ENCODE data around the gene GOLM1.

DNA sequence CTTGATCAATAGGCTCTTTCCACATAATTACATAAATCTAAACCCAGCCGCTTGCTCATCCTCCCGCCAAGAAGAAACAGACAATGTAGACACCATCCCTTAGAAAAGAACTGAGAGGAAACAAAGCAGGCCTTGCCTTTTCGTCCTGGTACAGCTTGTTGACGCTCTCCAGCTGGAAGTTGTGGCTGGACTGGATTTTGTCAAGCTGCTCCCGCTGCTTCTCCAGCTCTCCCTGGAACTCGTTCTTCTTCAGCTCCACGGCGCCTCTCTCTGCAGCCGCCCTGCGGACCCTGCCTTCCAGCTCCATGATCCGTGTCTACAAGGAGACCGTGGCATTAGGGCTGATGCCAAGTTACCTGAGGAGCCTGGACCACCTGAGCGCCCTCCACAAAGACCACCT lies 22.1 kb downstream of the GOLM1 start:
- TF ChIP-seq, protein P1, sequence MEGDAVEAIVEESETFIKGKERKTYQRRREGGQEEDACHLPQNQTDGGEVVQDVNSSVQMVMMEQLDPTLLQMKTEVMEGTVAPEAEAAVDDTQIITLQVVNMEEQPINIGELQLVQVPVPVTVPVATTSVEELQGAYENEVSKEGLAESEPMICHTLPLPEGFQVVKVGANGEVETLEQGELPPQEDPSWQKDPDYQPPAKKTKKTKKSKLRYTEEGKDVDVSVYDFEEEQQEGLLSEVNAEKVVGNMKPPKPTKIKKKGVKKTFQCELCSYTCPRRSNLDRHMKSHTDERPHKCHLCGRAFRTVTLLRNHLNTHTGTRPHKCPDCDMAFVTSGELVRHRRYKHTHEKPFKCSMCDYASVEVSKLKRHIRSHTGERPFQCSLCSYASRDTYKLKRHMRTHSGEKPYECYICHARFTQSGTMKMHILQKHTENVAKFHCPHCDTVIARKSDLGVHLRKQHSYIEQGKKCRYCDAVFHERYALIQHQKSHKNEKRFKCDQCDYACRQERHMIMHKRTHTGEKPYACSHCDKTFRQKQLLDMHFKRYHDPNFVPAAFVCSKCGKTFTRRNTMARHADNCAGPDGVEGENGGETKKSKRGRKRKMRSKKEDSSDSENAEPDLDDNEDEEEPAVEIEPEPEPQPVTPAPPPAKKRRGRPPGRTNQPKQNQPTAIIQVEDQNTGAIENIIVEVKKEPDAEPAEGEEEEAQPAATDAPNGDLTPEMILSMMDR (tag by site-specific recombination; IDR thresholded peaks at IDR 0.05): no peak
- no peak for TF ChIP-seq ZNF138 (tag by site-specific recombination; IDR thresholded peaks at IDR 0.05; ENCODE audit: borderline replicate concordance)
- TF ChIP-seq, protein P2, sequence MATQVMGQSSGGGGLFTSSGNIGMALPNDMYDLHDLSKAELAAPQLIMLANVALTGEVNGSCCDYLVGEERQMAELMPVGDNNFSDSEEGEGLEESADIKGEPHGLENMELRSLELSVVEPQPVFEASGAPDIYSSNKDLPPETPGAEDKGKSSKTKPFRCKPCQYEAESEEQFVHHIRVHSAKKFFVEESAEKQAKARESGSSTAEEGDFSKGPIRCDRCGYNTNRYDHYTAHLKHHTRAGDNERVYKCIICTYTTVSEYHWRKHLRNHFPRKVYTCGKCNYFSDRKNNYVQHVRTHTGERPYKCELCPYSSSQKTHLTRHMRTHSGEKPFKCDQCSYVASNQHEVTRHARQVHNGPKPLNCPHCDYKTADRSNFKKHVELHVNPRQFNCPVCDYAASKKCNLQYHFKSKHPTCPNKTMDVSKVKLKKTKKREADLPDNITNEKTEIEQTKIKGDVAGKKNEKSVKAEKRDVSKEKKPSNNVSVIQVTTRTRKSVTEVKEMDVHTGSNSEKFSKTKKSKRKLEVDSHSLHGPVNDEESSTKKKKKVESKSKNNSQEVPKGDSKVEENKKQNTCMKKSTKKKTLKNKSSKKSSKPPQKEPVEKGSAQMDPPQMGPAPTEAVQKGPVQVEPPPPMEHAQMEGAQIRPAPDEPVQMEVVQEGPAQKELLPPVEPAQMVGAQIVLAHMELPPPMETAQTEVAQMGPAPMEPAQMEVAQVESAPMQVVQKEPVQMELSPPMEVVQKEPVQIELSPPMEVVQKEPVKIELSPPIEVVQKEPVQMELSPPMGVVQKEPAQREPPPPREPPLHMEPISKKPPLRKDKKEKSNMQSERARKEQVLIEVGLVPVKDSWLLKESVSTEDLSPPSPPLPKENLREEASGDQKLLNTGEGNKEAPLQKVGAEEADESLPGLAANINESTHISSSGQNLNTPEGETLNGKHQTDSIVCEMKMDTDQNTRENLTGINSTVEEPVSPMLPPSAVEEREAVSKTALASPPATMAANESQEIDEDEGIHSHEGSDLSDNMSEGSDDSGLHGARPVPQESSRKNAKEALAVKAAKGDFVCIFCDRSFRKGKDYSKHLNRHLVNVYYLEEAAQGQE (tag by site-specific recombination; IDR thresholded peaks at IDR 0.05): no peak

Data from HEK293 (cell line).